ENCODE measurements around the gene PCNX2. TPM values are rescaled to one million over a fixed set of nuclear protein-coding genes. Genes with fewer than 3 reads are reported as not detected.

Gene PCNX2
- total RNA-seq, 2 donors from 2014 or later: 23.9 to 39.1 TPM

- Mint-ChIP-seq H3K9me3 (no peaks in the 10 kb centered on the region), H3K27ac (no peak overlapping the region), H3K4me3 (no peak overlapping the region), H3K36me3 (ENCODE audit: low read depth) (no peaks in the 10 kb centered on the region), H3K27me3 (ENCODE audit: insufficient read depth) (peaks cover 30% of the 10 kb centered on the region), H3K4me1 (no peaks in the 10 kb centered on the region)
- H3K27ac ChIP-seq (ENCODE audit: low read depth, low read length): no peak overlapping the region
- H3K9ac ChIP-seq (ENCODE audit: extremely low read depth, low read length, poor library complexity, severe bottlenecking): no peak overlapping the region
- WGBS, 2 experiments (ENCODE audit: insufficient coverage in 1 of 2, insufficient read length in 1 of 2): 97% methylated on average over 1 of the region's 1 CpG; no CpG with 5 or more reads in 1 of the 2 experiments
- H3K4me3 ChIP-seq (ENCODE audit: low read length): no peak overlapping the region
- TF ChIP-seq, protein P1, sequence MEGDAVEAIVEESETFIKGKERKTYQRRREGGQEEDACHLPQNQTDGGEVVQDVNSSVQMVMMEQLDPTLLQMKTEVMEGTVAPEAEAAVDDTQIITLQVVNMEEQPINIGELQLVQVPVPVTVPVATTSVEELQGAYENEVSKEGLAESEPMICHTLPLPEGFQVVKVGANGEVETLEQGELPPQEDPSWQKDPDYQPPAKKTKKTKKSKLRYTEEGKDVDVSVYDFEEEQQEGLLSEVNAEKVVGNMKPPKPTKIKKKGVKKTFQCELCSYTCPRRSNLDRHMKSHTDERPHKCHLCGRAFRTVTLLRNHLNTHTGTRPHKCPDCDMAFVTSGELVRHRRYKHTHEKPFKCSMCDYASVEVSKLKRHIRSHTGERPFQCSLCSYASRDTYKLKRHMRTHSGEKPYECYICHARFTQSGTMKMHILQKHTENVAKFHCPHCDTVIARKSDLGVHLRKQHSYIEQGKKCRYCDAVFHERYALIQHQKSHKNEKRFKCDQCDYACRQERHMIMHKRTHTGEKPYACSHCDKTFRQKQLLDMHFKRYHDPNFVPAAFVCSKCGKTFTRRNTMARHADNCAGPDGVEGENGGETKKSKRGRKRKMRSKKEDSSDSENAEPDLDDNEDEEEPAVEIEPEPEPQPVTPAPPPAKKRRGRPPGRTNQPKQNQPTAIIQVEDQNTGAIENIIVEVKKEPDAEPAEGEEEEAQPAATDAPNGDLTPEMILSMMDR (conservative IDR thresholded peaks at IDR 0.05): no peak
- H3K4me1 ChIP-seq (ENCODE audit: control insufficient read depth, insufficient read depth, low read length): no peaks in the 10 kb centered on the region
- peaks cover 37% of the 10 kb centered on the region for H3K27me3 ChIP-seq (ENCODE audit: control insufficient read depth, insufficient read depth, low read length, poor library complexity, severe bottlenecking)
- no peaks in the 10 kb centered on the region for H3K9me3 ChIP-seq (ENCODE audit: control insufficient read depth, low read length)
- no peaks in the 10 kb centered on the region for H3K36me3 ChIP-seq (ENCODE audit: control insufficient read depth, insufficient read depth, low read length)
- DNase-seq: no peak
Measured at GRCh38 chr1:233323718-233324117, 28.2 kb upstream of the PCNX2 start.

GRCh38 chr1:233320023-233320422 is 24.5 kb upstream of the PCNX2 start:
- TF ChIP-seq, protein P1 (conservative IDR thresholded peaks at IDR 0.05): no peak
- Histone ChIP-seq H3K36me3 (ENCODE audit: control insufficient read depth, insufficient read depth, low read length) (no peaks in the 10 kb centered on the region), H3K27ac (ENCODE audit: low read depth, low read length) (no peak overlapping the region), H3K27me3 (ENCODE audit: control insufficient read depth, insufficient read depth, low read length, poor library complexity, severe bottlenecking) (peaks cover 15% of the 10 kb centered on the region), H3K9ac (ENCODE audit: extremely low read depth, low read length, poor library complexity, severe bottlenecking) (no peak overlapping the region), H3K4me1 (ENCODE audit: control insufficient read depth, insufficient read depth, low read length) (no peaks in the 10 kb centered on the region), H3K9me3 (ENCODE audit: control insufficient read depth, low read length) (no peaks in the 10 kb centered on the region), H3K4me3 (ENCODE audit: low read length) (no peak overlapping the region)
- H3K27ac Mint-ChIP-seq: no peak overlapping the region
- no peak overlapping the region for H3K4me3 Mint-ChIP-seq
- no peaks in the 10 kb centered on the region for H3K36me3 Mint-ChIP-seq (ENCODE audit: low read depth)
- H3K27me3 Mint-ChIP-seq (ENCODE audit: insufficient read depth): peaks cover 13% of the 10 kb centered on the region
- WGBS, 2 experiments (ENCODE audit: insufficient coverage in 1 of 2, insufficient read length in 1 of 2): 96% methylated on average over 1 of the region's 2 CpGs; no CpG with 5 or more reads in 1 of the 2 experiments
- H3K4me1 Mint-ChIP-seq: peaks cover 6% of the 10 kb centered on the region
- H3K9me3 Mint-ChIP-seq: no peaks in the 10 kb centered on the region
- no peak for DNase-seq

DNA sequence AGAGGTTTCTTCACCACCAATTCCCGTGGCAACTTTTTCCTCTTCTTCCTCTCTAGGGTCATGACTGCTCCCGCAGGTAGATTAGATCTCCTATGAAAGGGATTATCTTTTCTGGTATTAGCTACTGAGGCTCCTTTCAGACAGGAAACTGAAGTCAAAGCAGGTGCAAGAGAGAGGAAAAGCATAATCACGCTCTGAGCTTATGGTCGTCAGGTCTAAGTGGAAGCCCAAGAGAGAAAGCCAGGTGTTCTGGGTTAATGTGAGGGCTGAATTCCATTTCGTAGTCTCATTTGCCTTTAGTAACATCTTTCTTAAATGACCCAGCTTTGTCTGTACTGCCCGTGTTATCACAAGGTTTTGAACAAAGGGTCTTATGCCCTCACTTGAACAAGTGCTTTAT is 23.7 kb upstream of the PCNX2 start:
- DNase-seq: no peak
- Histone ChIP-seq H3K36me3 (ENCODE audit: control insufficient read depth, insufficient read depth, low read length) (no peaks in the 10 kb centered on the region), H3K27me3 (ENCODE audit: control insufficient read depth, insufficient read depth, low read length, poor library complexity, severe bottlenecking) (peaks cover 12% of the 10 kb centered on the region), H3K9ac (ENCODE audit: extremely low read depth, low read length, poor library complexity, severe bottlenecking) (no peak overlapping the region), H3K4me1 (ENCODE audit: control insufficient read depth, insufficient read depth, low read length) (no peaks in the 10 kb centered on the region), H3K4me3 (ENCODE audit: low read length) (no peak overlapping the region), H3K27ac (ENCODE audit: low read depth, low read length) (no peak overlapping the region), H3K9me3 (ENCODE audit: control insufficient read depth, low read length) (no peaks in the 10 kb centered on the region)
- Mint-ChIP-seq H3K9me3 (no peaks in the 10 kb centered on the region), H3K4me3 (no peak overlapping the region), H3K36me3 (ENCODE audit: low read depth) (no peaks in the 10 kb centered on the region), H3K27ac (no peak overlapping the region), H3K27me3 (ENCODE audit: insufficient read depth) (peaks cover 10% of the 10 kb centered on the region), H3K4me1 (peaks cover 6% of the 10 kb centered on the region)
- TF ChIP-seq, protein P1 (conservative IDR thresholded peaks at IDR 0.05): no peak
- 70 to 77% methylated on average over 4 to 6 of the region's 6 CpGs for WGBS, 2 experiments (ENCODE audit: insufficient coverage in 1 of 2, insufficient read length in 1 of 2)

Data from endodermal cell (in vitro differentiated cells).